CD4-positive, CD25-positive, alpha-beta regulatory T cell (primary cell): ENCODE measurements around the gene MGRN1. TPM values are rescaled to one million over a fixed set of nuclear protein-coding genes. Genes with fewer than 3 reads are reported as not detected.
A peak's percentile ranks its signal among the peaks of the same experiment; 100 is the strongest.

ENCODE experiments used
- ATAC-seq, 2 donors: fragments of 150-1000 bp; cut with Tn5 transposase; one replicate each; pipeline ENCODE4 v1.10.0; 2021; ENCODE audit warnings: low read depth in 2 of 2, moderate number of reproducible peaks in 2 of 2, moderate library complexity in 1 of 2
- DNase-seq, 3 donors: peaks; one replicate each; pipeline versions ENCODE4 v3.0.0 to v3.0.0-alpha.2; 2012 to 2022; ENCODE audit warnings: mixed read lengths in 1 of 3
- H3K27ac ChIP-seq: one replicate; pipeline ENCODE4 v1.7.0; 2013; ENCODE audit warnings: mild to moderate bottlenecking, low read length; ENCODE audit not compliant: insufficient read depth, poor library complexity, severe bottlenecking
- H3K27me3 ChIP-seq: one replicate; pipeline ENCODE4 v1.7.0; 2013; ENCODE audit warnings: low read length; ENCODE audit not compliant: control insufficient read depth, insufficient read depth
- H3K36me3 ChIP-seq: one replicate; pipeline ENCODE4 v1.7.0; 2013; ENCODE audit warnings: mild to moderate bottlenecking, low read length, moderate library complexity; ENCODE audit not compliant: control insufficient read depth, insufficient read depth
- H3K4me1 ChIP-seq: 2 replicates; pipeline ENCODE4 v1.7.0; 2013; ENCODE audit warnings: mild to moderate bottlenecking, low read length; ENCODE audit not compliant: insufficient read depth, control insufficient read depth, poor library complexity, severe bottlenecking
- H3K4me3 ChIP-seq: one replicate; pipeline ENCODE4 v1.7.0; 2013; ENCODE audit warnings: low read depth, mild to moderate bottlenecking, low read length, moderate library complexity
- H3K9me3 ChIP-seq, 2 experiments: 1 replicate in 1 of 2; 2 replicates in 1 of 2; pipeline ENCODE4 v1.7.0; 2013; ENCODE audit warnings: low read length in 2 of 2, mild to moderate bottlenecking in 1 of 2, moderate library complexity in 1 of 2; ENCODE audit not compliant: control insufficient read depth in 2 of 2
- H3K27ac Mint-ChIP-seq, 3 donors: one replicate each; pipeline ENCODE4 v1.8.0; 2020 to 2022; ENCODE audit warnings: mild to moderate bottlenecking in 3 of 3, mixed read lengths in 3 of 3, moderate library complexity in 2 of 3
- H3K27me3 Mint-ChIP-seq: one replicate; pipeline ENCODE4 v1.8.0; 2022; ENCODE audit warnings: mild to moderate bottlenecking, mixed read lengths
- H3K36me3 Mint-ChIP-seq: one replicate; pipeline ENCODE4 v1.8.0; 2020; ENCODE audit warnings: mixed read lengths
- H3K4me1 Mint-ChIP-seq, 4 donors: one replicate each; pipeline ENCODE4 v1.8.0; 2020 to 2022; ENCODE audit warnings: mixed read lengths in 4 of 4, mild to moderate bottlenecking in 1 of 4
- H3K4me3 Mint-ChIP-seq, 4 donors: one replicate each; pipeline ENCODE4 v1.8.0; 2020 to 2022; ENCODE audit warnings: mild to moderate bottlenecking in 4 of 4, mixed read lengths in 4 of 4, moderate library complexity in 3 of 4
- H3K9me3 Mint-ChIP-seq, 7 donors: one replicate each; pipeline ENCODE4 v1.8.0; 2020 to 2022; ENCODE audit warnings: mixed read lengths in 7 of 7, mild to moderate bottlenecking in 3 of 7, moderate library complexity in 2 of 7
- polyA plus RNA-seq, 4 donors: library from polyadenylated mRNA; unstranded; fragments of 300-500 nt; fragmentation: Illumina TruSeq; gene quantifications; one replicate each; pipeline ENCODE4 v1.2.3, GENCODE V29; 2021
- total RNA-seq: library from RNA; stranded (reverse); gene quantifications from one replicate; pipeline ENCODE4 v1.2.3, GENCODE V29; 2022

MGRN1 gene
- total RNA-seq (78.2 TPM), polyA plus RNA-seq (1 to 10 TPM; 2.5 to 4.7 (median 4.4) TPM)

- Histone ChIP-seq H3K4me1 (peaks cover 26% of the 10 kb centered on the region), H3K27me3 (no peaks in the 10 kb centered on the region), H3K27ac (peak within 1 kb of the TSS; percentile 81), H3K9me3 (no peaks in the 10 kb centered on the region), H3K36me3 (no peaks in the 10 kb centered on the region), H3K4me3 (peak within 1 kb of the TSS; percentile 90)
- Mint-ChIP-seq H3K4me1 (peaks cover 6 to 37% (median 27%) of the 10 kb centered on the region in 4 donors), H3K27me3 (peaks cover 5% of the 10 kb centered on the region), H3K27ac (peak within 1 kb of the TSS; percentile 95 to 100 (median 98)), H3K4me3 (peak within 1 kb of the TSS; percentile 94 to 99 (median 98)), H3K36me3 (no peaks in the 10 kb centered on the region), H3K9me3 (peaks cover 0 to 3% (median 0%) of the 10 kb centered on the region in 7 donors)
- ATAC-seq, result peak; percentile 94
- DNase-seq, result peak; percentile 89 to 98 (median 93)
Observed at GRCh38 chr16:4624015-4624826, at the start of gene MGRN1. TSS of gene MGRN1 (plus strand) at chr16:4624826. CDS start at chr16:4624961, 135 bp downstream.

GRCh38 chr16:4574919-4575705 is 49.5 kb upstream of the MGRN1 start:
- DNase-seq, result no peak

GRCh38 chr16:4576008-4576407 is 48.6 kb upstream of the MGRN1 start:
- Mint-ChIP-seq H3K4me1 (no peaks in the 10 kb centered on the region), H3K4me3 (no peak overlapping the region), H3K27ac (no peak overlapping the region), H3K36me3 (no peaks in the 10 kb centered on the region), H3K27me3 (peaks cover 5% of the 10 kb centered on the region), H3K9me3 (no peaks in the 10 kb centered on the region)
- Histone ChIP-seq H3K27ac (no peak overlapping the region), H3K9me3 (no peaks in the 10 kb centered on the region), H3K27me3 (no peaks in the 10 kb centered on the region), H3K4me3 (no peak overlapping the region), H3K36me3 (no peaks in the 10 kb centered on the region), H3K4me1 (no peaks in the 10 kb centered on the region)
- DNase-seq, result no peak
- ATAC-seq, result no peak

More at GRCh38 chr16:4574919-4575705, 49.5 kb upstream of the MGRN1 start:
- ATAC-seq, result no peak
- H3K27ac ChIP-seq, result no peak overlapping the region
- Mint-ChIP-seq H3K4me3 (no peak overlapping the region), H3K27me3 (peaks cover 5% of the 10 kb centered on the region), H3K9me3 (no peaks in the 10 kb centered on the region), H3K27ac (no peak overlapping the region), H3K4me1 (no peaks in the 10 kb centered on the region), H3K36me3 (no peaks in the 10 kb centered on the region)
- no peaks in the 10 kb centered on the region for H3K27me3 ChIP-seq
- H3K4me3 ChIP-seq, result no peak overlapping the region
- H3K9me3 ChIP-seq, result no peaks in the 10 kb centered on the region
- no peaks in the 10 kb centered on the region for H3K36me3 ChIP-seq
- H3K4me1 ChIP-seq, result no peaks in the 10 kb centered on the region

- H3K36me3 ChIP-seq, result no peaks in the 10 kb centered on the region
- no peak overlapping the region for H3K4me3 Mint-ChIP-seq
- H3K9me3 ChIP-seq, result no peaks in the 10 kb centered on the region
- H3K36me3 Mint-ChIP-seq, result no peaks in the 10 kb centered on the region
- no peak overlapping the region for H3K27ac Mint-ChIP-seq
- no peaks in the 10 kb centered on the region for H3K27me3 ChIP-seq
- H3K27ac ChIP-seq, result no peak overlapping the region
- H3K4me1 Mint-ChIP-seq, result no peaks in the 10 kb centered on the region
- ATAC-seq (no peak), DNase-seq (no peak)
- H3K4me1 ChIP-seq, result no peaks in the 10 kb centered on the region
- no peaks in the 10 kb centered on the region for H3K27me3 Mint-ChIP-seq
- H3K4me3 ChIP-seq, result no peak overlapping the region
- H3K9me3 Mint-ChIP-seq, result no peaks in the 10 kb centered on the region
Observed at GRCh38 chr16:4578961-4579530, 45.6 kb upstream of the MGRN1 start.

GRCh38 chr16:4580250-4580649 is 44.4 kb upstream of the MGRN1 start:
- Histone ChIP-seq H3K4me1 (no peaks in the 10 kb centered on the region), H3K36me3 (no peaks in the 10 kb centered on the region), H3K9me3 (no peaks in the 10 kb centered on the region), H3K27me3 (no peaks in the 10 kb centered on the region), H3K4me3 (no peak overlapping the region), H3K27ac (no peak overlapping the region)
- DNase-seq, result no peak
- Mint-ChIP-seq H3K36me3 (no peaks in the 10 kb centered on the region), H3K27me3 (no peaks in the 10 kb centered on the region), H3K27ac (no peak overlapping the region), H3K4me3 (no peak overlapping the region), H3K4me1 (no peaks in the 10 kb centered on the region), H3K9me3 (no peaks in the 10 kb centered on the region)
- ATAC-seq, result no peak

- peaks cover 3% of the 10 kb centered on the region for H3K4me1 ChIP-seq
- Mint-ChIP-seq H3K27ac (no peak overlapping the region), H3K36me3 (no peaks in the 10 kb centered on the region), H3K4me1 (peaks cover 0 to 12% (median under 1%) of the 10 kb centered on the region in 4 donors), H3K27me3 (peaks cover 21% of the 10 kb centered on the region), H3K4me3 (no peak overlapping the region), H3K9me3 (peaks cover 0 to 3% (median 0%) of the 10 kb centered on the region in 7 donors)
- DNase-seq (no peak), ATAC-seq (no peak)
- no peak overlapping the region for H3K4me3 ChIP-seq
- no peak overlapping the region for H3K27ac ChIP-seq
- H3K27me3 ChIP-seq, result peaks cover 8% of the 10 kb centered on the region
- H3K36me3 ChIP-seq, result no peaks in the 10 kb centered on the region
- H3K9me3 ChIP-seq, result peaks cover 0 to 7% of the 10 kb centered on the region in 2 experiments
Observed at GRCh38 chr16:4583906-4584305, 40.7 kb upstream of the MGRN1 start.

GRCh38 chr16:4586291-4586690 is 38.3 kb upstream of the MGRN1 start:
- ATAC-seq (no peak), DNase-seq (no peak)
- Histone ChIP-seq H3K9me3 (peaks cover 0 to 7% of the 10 kb centered on the region in 2 experiments), H3K4me1 (peaks cover 3% of the 10 kb centered on the region), H3K27me3 (peaks cover 8% of the 10 kb centered on the region), H3K27ac (no peak overlapping the region), H3K36me3 (no peaks in the 10 kb centered on the region), H3K4me3 (no peak overlapping the region)
- H3K9me3 Mint-ChIP-seq, result peaks cover 0 to 3% (median 0%) of the 10 kb centered on the region in 7 donors
- H3K36me3 Mint-ChIP-seq, result no peaks in the 10 kb centered on the region
- peak overlapping the region in 1 of 3 donors; percentile 20 for H3K27ac Mint-ChIP-seq
- no peak overlapping the region for H3K4me3 Mint-ChIP-seq
- peaks cover 21% of the 10 kb centered on the region for H3K27me3 Mint-ChIP-seq
- H3K4me1 Mint-ChIP-seq, result peaks cover 0 to 12% (median under 1%) of the 10 kb centered on the region in 4 donors
